Measurements from ENCODE around the gene ADAM23. TPM values are rescaled to one million over a fixed set of nuclear protein-coding genes. Genes with fewer than 3 reads are reported as not detected.

ADAM23 gene
- total RNA-seq, 4 donors from 2014 or later, result 0.20 to 3.0 (median 0.65) TPM

GRCh38 chr2:206480161-206480560 is 36.8 kb downstream of the ADAM23 start:
- Histone ChIP-seq H3K4me3 (replicated peaks in 1 of 3) (no peak overlapping the region), H3K4me1 (no peaks in the 10 kb centered on the region), H3K27ac (no peak overlapping the region), H3K36me3 (no peaks in the 10 kb centered on the region), H3K9me3 (no peaks in the 10 kb centered on the region), H3K27me3 (no peaks in the 10 kb centered on the region)
- intact Hi-C loops (cut with DNase I), result no loop called here
- no peak for DNase-seq
- TF ChIP-seq CTCF (IDR thresholded peaks at IDR 0.05) (no peak), POLR2A (IDR thresholded peaks at IDR 0.05) (no peak)
- 35 to 44% methylated on average over 2 of the region's 2 CpGs for WGBS, 2 donors

- Histone ChIP-seq H3K9me3 (no peaks in the 10 kb centered on the region), H3K4me3 (replicated peaks in 1 of 3) (no peak overlapping the region), H3K27ac (no peak overlapping the region), H3K4me1 (no peaks in the 10 kb centered on the region), H3K27me3 (no peaks in the 10 kb centered on the region), H3K36me3 (no peaks in the 10 kb centered on the region)
- intact Hi-C loops (cut with DNase I), result no loop called here
- DNase-seq, result no peak
- 86 to 87% methylated on average over 4 of the region's 4 CpGs for WGBS, 2 donors
- TF ChIP-seq CTCF (IDR thresholded peaks at IDR 0.05) (no peak), POLR2A (IDR thresholded peaks at IDR 0.05) (no peak)
Measured at GRCh38 chr2:206480620-206481019, 37.3 kb downstream of the ADAM23 start.

DNA sequence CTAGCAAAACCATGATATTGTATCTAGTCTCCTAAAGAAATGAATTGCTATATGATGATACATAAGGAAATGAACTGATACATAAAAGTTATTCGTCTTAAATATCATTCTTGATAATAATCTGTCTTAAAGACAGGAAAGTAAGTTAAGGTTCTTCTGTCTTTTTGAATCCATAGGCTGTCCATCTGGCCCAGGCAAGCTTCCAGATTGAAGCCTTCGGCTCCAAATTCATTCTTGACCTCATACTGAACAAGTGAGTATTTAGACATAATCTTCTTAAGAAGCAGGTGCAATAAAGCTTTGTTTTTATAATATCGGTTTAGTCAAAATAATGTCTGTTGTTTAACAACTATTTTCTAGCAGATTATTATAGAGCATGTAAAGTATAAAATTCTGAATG is 37.7 kb downstream of the ADAM23 start:
- intact Hi-C loops (cut with DNase I), result no loop called here
- H3K36me3 ChIP-seq, result no peaks in the 10 kb centered on the region
- TF ChIP-seq POLR2A (IDR thresholded peaks at IDR 0.05) (no peak), CTCF (IDR thresholded peaks at IDR 0.05) (no peak)
- H3K4me1 ChIP-seq, result no peaks in the 10 kb centered on the region
- WGBS, 2 donors, result 78 to 87% methylated on average over 3 of the region's 3 CpGs
- no peaks in the 10 kb centered on the region for H3K27me3 ChIP-seq
- H3K9me3 ChIP-seq, result no peaks in the 10 kb centered on the region
- no peak for DNase-seq
- no peak overlapping the region for H3K4me3 ChIP-seq (replicated peaks in 1 of 3)
- no peak overlapping the region for H3K27ac ChIP-seq

DNA sequence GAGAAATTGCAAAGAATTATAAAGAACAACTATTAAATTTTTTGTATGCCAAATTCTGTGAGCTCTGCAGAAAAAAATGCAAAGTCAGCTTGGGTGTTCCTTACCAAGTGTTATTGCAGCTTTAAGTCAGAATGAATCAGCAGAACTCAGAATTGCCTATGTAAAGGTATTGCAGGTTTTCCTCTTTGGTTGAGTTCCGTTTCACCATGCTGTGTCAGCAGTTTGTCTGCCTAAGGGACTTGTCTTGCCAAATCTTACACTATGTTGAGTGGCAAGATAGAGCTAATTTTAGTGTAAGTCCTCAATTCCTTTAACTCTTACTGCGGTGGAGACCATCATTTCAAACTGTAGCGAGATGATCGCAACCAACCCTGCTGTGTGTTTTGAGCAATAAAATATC is 38.8 kb downstream of the ADAM23 start:
- intact Hi-C loops (cut with DNase I), result no loop called here
- no peak for DNase-seq
- H3K4me3 ChIP-seq (replicated peaks in 1 of 3), result no peak overlapping the region
- H3K4me1 ChIP-seq, result no peaks in the 10 kb centered on the region
- H3K36me3 ChIP-seq, result no peaks in the 10 kb centered on the region
- H3K27ac ChIP-seq, result no peak overlapping the region
- WGBS, 2 donors, result 76 to 79% methylated on average over 4 of the region's 4 CpGs
- no peaks in the 10 kb centered on the region for H3K9me3 ChIP-seq
- H3K27me3 ChIP-seq, result no peaks in the 10 kb centered on the region
- TF ChIP-seq CTCF (IDR thresholded peaks at IDR 0.05), result no peak
- TF ChIP-seq POLR2A (IDR thresholded peaks at IDR 0.05), result no peak

DNA sequence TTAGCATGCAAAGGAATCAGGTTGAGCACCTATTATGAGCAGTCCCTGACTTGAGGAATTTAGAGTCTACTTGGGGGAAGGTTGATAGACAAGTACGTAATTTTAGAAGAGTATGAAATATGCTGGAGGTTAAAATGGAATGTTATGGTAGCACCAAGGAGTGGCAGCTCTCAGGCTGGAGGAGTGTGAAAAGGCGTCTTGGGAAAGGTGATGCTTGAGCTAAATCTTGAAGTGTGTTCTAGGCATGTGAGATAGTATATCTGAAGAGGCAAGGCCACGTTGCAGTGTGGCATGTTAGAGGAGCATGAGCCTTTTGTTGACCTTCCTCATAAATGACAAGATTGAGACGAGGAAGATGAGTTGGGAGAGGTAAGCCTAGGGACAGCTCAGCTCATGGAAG is 39.3 kb downstream of the ADAM23 start:
- no peak for TF ChIP-seq CTCF (IDR thresholded peaks at IDR 0.05)
- no peak for TF ChIP-seq POLR2A (IDR thresholded peaks at IDR 0.05)

More for the DNA sequence above, 39.3 kb downstream of the ADAM23 start:
- H3K4me3 ChIP-seq (replicated peaks in 1 of 3), result no peak overlapping the region
- no peaks in the 10 kb centered on the region for H3K36me3 ChIP-seq
- H3K27ac ChIP-seq, result no peak overlapping the region
- no peak for DNase-seq
- WGBS, 2 donors, result 51 to 55% methylated on average over 4 of the region's 4 CpGs
- intact Hi-C loops (cut with DNase I), result no loop called here
- H3K27me3 ChIP-seq, result no peaks in the 10 kb centered on the region
- H3K4me1 ChIP-seq, result no peaks in the 10 kb centered on the region
- no peaks in the 10 kb centered on the region for H3K9me3 ChIP-seq

All from thyroid gland (tissue), 4 donors.